GM12878 (cell line): ENCODE data around the gene SSH2. TPM values are rescaled to one million over a fixed set of nuclear protein-coding genes. Genes with fewer than 3 reads are reported as not detected.

Source experiments
- ATAC-seq: fragments of 200-7000 bp; cut with Tn5 transposase; 3 replicates; pipeline ENCODE4 v1.9.1; 2020; ENCODE audit warnings: mild to moderate bottlenecking, moderate library complexity
- BruUV-seq: library from RNA; stranded (reverse); fragments of 400-500 nt; replicated peaks from 2 replicates; lab custom pipeline; 2021; lab: Mats Ljungman, UMichigan
- CTCF ChIA-PET: fragments of 300-600 bp; sonication (Branson Sonifier 250); formaldehyde crosslinking; extraction: SDS; loops from one replicate; lab custom pipeline; 2021; ENCODE audit warnings: inconsistent platforms; lab: Yijun Ruan, JAX
- POLR2A ChIA-PET: fragments of 350-600 bp; formaldehyde crosslinking; extraction: SDS; loops from one replicate; lab custom pipeline; 2021; ENCODE audit warnings: inconsistent platforms; lab: Charles Lee
- RAD21 ChIA-PET: fragments of 300-600 bp; sonication (Branson Sonifier 250); formaldehyde crosslinking; loops from one replicate; lab custom pipeline; 2023; ENCODE audit warnings: antibody characterized with exemption; ENCODE audit not compliant: unreplicated experiment; lab: Charles Lee
- SMC1A ChIA-PET: fragments of 300-600 bp; sonication (Branson Sonifier 250); formaldehyde crosslinking; loops from one replicate; lab custom pipeline; 2023; ENCODE audit not compliant: unreplicated experiment, uncharacterized antibody; lab: Charles Lee
- DNase-seq: peaks from one replicate; pipeline ENCODE4 v3.0.0-alpha.2; 2011; ENCODE audit warnings: low read depth, low spot score
- FAIRE-seq: peaks from 3 replicates; lab custom pipeline; 2011; peaks lifted over from hg19 to GRCh38; lab: Jason Lieb, UNC
- H2AFZ ChIP-seq: 2 replicates; pipeline ENCODE4 v1.6.0; 2011; ENCODE audit warnings: low read depth, low read length, control low read depth; ENCODE audit not compliant: control insufficient read depth
- H3K27ac ChIP-seq: 2 replicates; pipeline ENCODE4 v1.5.1; 2011; ENCODE audit warnings: control low read depth; ENCODE audit not compliant: control insufficient read depth, insufficient read depth
- H3K27me3 ChIP-seq, 2 experiments: replicated peaks in 1 of 2; 2 replicates each; pipeline versions ENCODE4 v1.6.0 to v1.6.1; 2011; ENCODE audit warnings: low read length in 1 of 2; ENCODE audit not compliant: control insufficient read depth in 2 of 2, insufficient read depth in 2 of 2
- H3K36me3 ChIP-seq, 2 experiments: 2 replicates each; pipeline ENCODE4 v1.5.1; 2011; ENCODE audit warnings: low read length in 1 of 2; ENCODE audit not compliant: control insufficient read depth in 2 of 2, insufficient read depth in 2 of 2
- H3K4me1 ChIP-seq: 2 replicates; pipeline ENCODE4 v1.6.1; 2011; ENCODE audit warnings: mild to moderate bottlenecking, low read length, moderate library complexity, mixed read lengths; ENCODE audit not compliant: control insufficient read depth, insufficient read depth
- H3K4me2 ChIP-seq: 2 replicates; pipeline ENCODE4 v1.6.0; 2011; ENCODE audit warnings: control low read depth; ENCODE audit not compliant: control insufficient read depth, insufficient read depth
- H3K4me3 ChIP-seq: fragments of 200-600 bp; sonication (generic); 2 replicates; pipeline ENCODE4 v1.5.1; 2016
- H3K79me2 ChIP-seq: 2 replicates; pipeline ENCODE4 v1.6.0; 2011; ENCODE audit warnings: low read length; ENCODE audit not compliant: control insufficient read depth, insufficient read depth
- H3K9ac ChIP-seq: 2 replicates; pipeline ENCODE4 v1.8.0; 2011; ENCODE audit warnings: low read length, control low read depth, mixed read lengths; ENCODE audit not compliant: control insufficient read depth, insufficient read depth
- H3K9me3 ChIP-seq: replicated peaks from 3 replicates; pipeline ENCODE4 v1.5.1; 2011; ENCODE audit warnings: mild to moderate bottlenecking, low read length; ENCODE audit not compliant: control insufficient read depth, insufficient read depth
- H4K20me1 ChIP-seq: 2 replicates; pipeline ENCODE4 v1.6.0; 2011; ENCODE audit not compliant: control insufficient read depth, insufficient read depth
- MEF2B ChIP-seq: fragments of 450-650 bp; IDR thresholded peaks from 2 replicates; pipeline ENCODE4 v1.6.1; 2018; ENCODE audit warnings: mild to moderate bottlenecking, moderate library complexity; ENCODE audit not compliant: partially characterized antibody, poor library complexity, severe bottlenecking
- PAX5 ChIP-seq: IDR thresholded peaks from 2 replicates; pipeline ENCODE4 v1.6.1; 2011; ENCODE audit warnings: low read depth, low read length, borderline replicate concordance
- SP1 ChIP-seq: IDR thresholded peaks from one replicate; pipeline ENCODE4 v1.6.1; 2011; ENCODE audit warnings: low read depth, low read length
- SREBF1 ChIP-seq: IDR thresholded peaks from 2 replicates; pipeline ENCODE4 v1.6.1; 2012; ENCODE audit warnings: mild to moderate bottlenecking, low read length
- ZNF24 ChIP-seq: fragments of 450-650 bp; IDR thresholded peaks from 2 replicates; pipeline ENCODE4 v1.6.1; 2017; ENCODE audit warnings: antibody characterized with exemption, mild to moderate bottlenecking
- WGBS: methylation state at CpG from one replicate; pipeline ENCODE4 v1.1.6; 2016; ENCODE audit warnings: low lambda C conversion rate; ENCODE audit not compliant: insufficient replicate concordance, insufficient coverage; ENCODE audit errors: missing lambda C conversion rate; 5-methylcytosine and 5-hydroxymethylcytosine counted together
- in situ Hi-C: fragments of 300-500 bp; cut with MboI; formaldehyde crosslinking; loops from 9 replicates; pipeline ENCODE4 v1.14.3; 2018; ENCODE audit warnings: mixed read lengths
- intact Hi-C: fragments of 100-400 bp; cut with micrococcal nuclease; formaldehyde crosslinking; loops from one replicate; pipeline ENCODE4 v1.14.2; 2022; ENCODE audit not compliant: unreplicated experiment
- polyA plus RNA-seq, 11 experiments: library from polyadenylated mRNA; depleted of rRNA in 4 of 11; unstranded in 6 of 11; stranded (reverse) in 5 of 11; fragments of >200 nt; fragmentation: Nextera tagmentation in 4 of 11; fragmentation: Illumina TruSeq in 1 of 11; extraction: Ambion mirVana in 4 of 11; extraction: Trizol in 1 of 11; gene quantifications; 1 replicate in 1 of 11; 2 replicates in 10 of 11; pipeline versions ENCODE4 v1.2.1 to v1.2.3, GENCODE V29; 2011 to 2016; ENCODE audit warnings: inconsistent platforms in 2 of 11, missing spikeins in 2 of 11, low read depth in 1 of 11
- total RNA-seq, 4 experiments: library from RNA; depleted of rRNA in 3 of 4; stranded (reverse); fragments of >200 nt in 3 of 4; fragmentation: Illumina TruSeq in 1 of 4; extraction: Trizol in 1 of 4; gene quantifications; 2 replicates each; pipeline versions ENCODE4 v1.2.1 to v1.2.3, GENCODE V29; 2013 to 2021

Gene SSH2
- total and polyA plus RNA-seq, 10 of the 15 experiments (the other 5 are each of a cell fraction or from before 2014, with no cell fraction given) = 9.3 to 65.9 (median 34.0) TPM

DNA sequence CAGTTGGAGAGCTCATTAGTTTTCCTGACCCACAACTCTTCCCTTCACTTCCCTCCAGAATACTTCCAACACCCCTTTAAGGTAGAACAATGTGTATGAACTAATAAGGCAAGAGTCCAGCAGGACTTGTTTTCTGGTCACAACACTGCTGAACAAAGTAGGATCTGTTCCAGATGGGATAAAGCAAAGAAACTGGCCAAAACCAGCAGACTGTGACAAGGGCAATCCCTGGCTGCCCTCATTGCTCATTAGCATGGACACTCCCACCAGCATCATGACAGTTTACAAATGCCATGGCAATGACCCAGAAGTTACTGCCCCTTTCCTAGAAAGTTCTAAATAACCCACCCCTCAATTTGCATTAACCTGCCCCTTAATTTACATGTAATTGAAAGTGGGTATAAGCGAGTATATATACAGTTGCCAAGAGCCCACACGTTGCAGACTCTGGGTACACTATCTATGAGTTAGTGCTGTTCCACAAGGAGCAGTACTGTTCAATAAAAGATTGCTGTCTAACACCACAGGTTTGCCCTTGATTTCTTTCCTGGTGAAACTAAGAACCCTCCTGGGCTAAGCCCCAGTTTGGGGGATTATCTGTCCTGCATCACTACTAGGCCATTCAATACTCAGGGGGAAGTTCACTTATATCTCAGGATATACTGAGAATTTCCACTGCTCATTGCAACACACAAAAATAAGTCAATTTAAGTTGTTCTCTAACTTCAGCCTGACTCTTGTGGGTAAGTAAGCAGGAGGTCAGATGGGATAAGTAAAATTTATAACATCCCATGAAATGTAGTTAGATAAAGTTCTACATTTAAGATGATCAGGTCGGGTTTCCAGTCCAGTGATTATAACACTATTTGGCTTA, 82.3 kb downstream of the SSH2 start:
- RAD21 ChIA-PET = interaction anchor here (6.7 kb wide), 1 partner anchor 83 kb away, joined by 40 read pairs; the partner anchor contains the start of gene SSH2
- H3K9ac ChIP-seq = no peak overlapping the region
- in situ Hi-C loops = no loop called here
- ATAC-seq (no peak), DNase-seq (no peak), FAIRE-seq (no peak)
- H3K79me2 ChIP-seq = no peaks in the 10 kb centered on the region
- POLR2A ChIA-PET = no interaction called here
- H3K4me3 ChIP-seq = no peak overlapping the region
- no peaks in the 10 kb centered on the region for H3K27me3 ChIP-seq
- H3K36me3 ChIP-seq = no peaks in the 10 kb centered on the region; a peak in 1 of 4 replicates
- no peak overlapping the region for H3K4me2 ChIP-seq
- intact Hi-C loops = loop anchor here (5.0 kb wide), 1 partner anchor 85 kb away; the partner anchor contains the start of gene SSH2
- no peaks in the 10 kb centered on the region for H3K9me3 ChIP-seq
- no peak overlapping the region for H2AFZ ChIP-seq
- no peak overlapping the region for H3K27ac ChIP-seq
- no TSS peak for BruUV-seq
- 67% methylated on average over 3 of the region's 3 CpGs for WGBS
- CTCF ChIA-PET = interaction anchor here (0.5 to 7.6 kb wide), 4 partner anchors 11 to 83 kb away, joined by 3 to 53 read pairs (median 4); partner anchors contain the start of gene SSH2
- no peaks in the 10 kb centered on the region for H4K20me1 ChIP-seq
- SMC1A ChIA-PET = interaction anchor here (0.9 to 4.8 kb wide), 3 partner anchors 70 to 83 kb away, joined by 3 to 35 read pairs (median 6); partner anchors contain the start of gene SSH2
- peak; percentile 14; the same call in 1 of the 2 replicates for TF ChIP-seq PAX5
- no peak for TF ChIP-seq MEF2B
- H3K4me1 ChIP-seq = no peaks in the 10 kb centered on the region; the same call in 1 of the 2 replicates

DNA sequence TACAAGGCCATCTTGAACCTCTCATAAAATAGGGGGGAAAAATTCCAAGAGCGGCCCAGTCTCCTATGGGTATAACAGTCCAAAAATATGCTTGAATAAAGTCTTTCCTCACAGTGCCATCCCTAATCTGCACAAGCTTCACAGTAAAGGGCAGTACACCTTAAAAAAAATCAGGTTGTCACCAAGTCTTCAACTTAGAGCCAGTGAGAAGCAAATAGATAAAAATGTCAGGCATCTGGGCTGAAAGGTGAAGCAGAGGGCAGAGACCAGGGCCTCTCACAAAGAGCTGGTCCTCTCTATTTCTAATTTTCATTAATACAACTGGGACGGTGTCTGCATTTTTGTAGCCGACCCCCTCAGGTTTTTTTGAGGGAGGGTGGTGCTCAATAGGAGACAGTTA, 82.9 kb downstream of the SSH2 start:
- Histone ChIP-seq H3K79me2 (no peaks in the 10 kb centered on the region), H3K27me3 (no peaks in the 10 kb centered on the region), H3K4me3 (no peak overlapping the region), H3K9ac (no peak overlapping the region), H3K9me3 (no peaks in the 10 kb centered on the region), H2AFZ (no peak overlapping the region), H3K4me2 (no peak overlapping the region), H3K4me1 (no peaks in the 10 kb centered on the region; the same call in 1 of the 2 replicates), H3K36me3 (no peaks in the 10 kb centered on the region; a peak in 1 of 4 replicates), H4K20me1 (no peaks in the 10 kb centered on the region), H3K27ac (no peak overlapping the region)
- in situ Hi-C loops (no loop called here), intact Hi-C loops (loop anchor here (5.0 kb wide), 1 partner anchor 85 kb away; the partner anchor contains the start of gene SSH2)
- SMC1A ChIA-PET = interaction anchor here (0.9 to 1.5 kb wide), 2 partner anchors 71 to 84 kb away, joined by 3 to 6 read pairs; no protein-coding TSS in a partner anchor
- CTCF ChIA-PET = interaction anchor here (1.5 to 7.6 kb wide), 2 partner anchors 20 to 84 kb away, joined by 5 to 53 read pairs; partner anchors contain the start of gene SSH2
- RAD21 ChIA-PET = interaction anchor here (6.7 kb wide), 1 partner anchor 84 kb away, joined by 40 read pairs; the partner anchor contains the start of gene SSH2
- BruUV-seq = no TSS peak
- POLR2A ChIA-PET = no interaction called here
- DNase-seq (no peak), ATAC-seq (no peak), FAIRE-seq (no peak)
- WGBS = 96% methylated on average over 3 of the region's 3 CpGs
- TF ChIP-seq ZNF24 = no peak
- no peak for TF ChIP-seq SP1
- no peak for TF ChIP-seq SREBF1
